ENCODE measurements around the gene BORCS8. TPM values are rescaled to one million over a fixed set of nuclear protein-coding genes. Genes with fewer than 3 reads are reported as not detected.

The BORCS8 gene
- total and polyA plus RNA-seq, 3 donors from 2014 or later, result 17.7 to 36.6 (median 25.7) TPM

DNA sequence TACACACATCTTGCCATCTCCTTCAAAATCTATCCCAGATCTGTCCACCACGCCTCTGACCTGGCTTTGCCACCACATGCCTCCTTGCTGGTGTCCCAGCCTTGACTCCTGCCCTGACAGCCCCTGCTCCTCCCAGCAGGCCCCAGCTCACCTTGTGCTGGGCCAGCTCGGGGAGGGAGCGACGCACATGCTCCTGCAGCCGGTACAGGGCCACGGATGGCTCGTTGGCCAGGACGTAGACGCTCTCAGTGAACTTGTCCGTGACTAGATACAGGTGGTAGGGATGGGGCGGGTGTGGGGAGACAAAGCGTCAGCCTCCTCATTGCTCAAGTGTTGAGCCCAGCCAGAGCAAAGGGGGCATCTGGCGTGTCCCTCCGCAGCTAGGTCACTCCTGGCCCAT lies 5.2 kb downstream of the BORCS8 start:
- no peaks in the 10 kb centered on the region for H3K36me3 ChIP-seq (ENCODE audit: low read depth, missing control alignments)
- H3K4me3 ChIP-seq, result no peak overlapping the region
- H3K9me3 ChIP-seq, result no peaks in the 10 kb centered on the region
- intact Hi-C loops (cut with DNase I; ENCODE audit: low total_unique reads), result no loop called here
- no peak overlapping the region for H3K27ac ChIP-seq
- no peaks in the 10 kb centered on the region for H3K27me3 ChIP-seq
- 90 to 92% methylated on average over 13 to 14 of the region's 14 CpGs for WGBS, 2 donors
- TF ChIP-seq POLR2A (IDR thresholded peaks at IDR 0.05), result no peak
- TF ChIP-seq, protein P1, sequence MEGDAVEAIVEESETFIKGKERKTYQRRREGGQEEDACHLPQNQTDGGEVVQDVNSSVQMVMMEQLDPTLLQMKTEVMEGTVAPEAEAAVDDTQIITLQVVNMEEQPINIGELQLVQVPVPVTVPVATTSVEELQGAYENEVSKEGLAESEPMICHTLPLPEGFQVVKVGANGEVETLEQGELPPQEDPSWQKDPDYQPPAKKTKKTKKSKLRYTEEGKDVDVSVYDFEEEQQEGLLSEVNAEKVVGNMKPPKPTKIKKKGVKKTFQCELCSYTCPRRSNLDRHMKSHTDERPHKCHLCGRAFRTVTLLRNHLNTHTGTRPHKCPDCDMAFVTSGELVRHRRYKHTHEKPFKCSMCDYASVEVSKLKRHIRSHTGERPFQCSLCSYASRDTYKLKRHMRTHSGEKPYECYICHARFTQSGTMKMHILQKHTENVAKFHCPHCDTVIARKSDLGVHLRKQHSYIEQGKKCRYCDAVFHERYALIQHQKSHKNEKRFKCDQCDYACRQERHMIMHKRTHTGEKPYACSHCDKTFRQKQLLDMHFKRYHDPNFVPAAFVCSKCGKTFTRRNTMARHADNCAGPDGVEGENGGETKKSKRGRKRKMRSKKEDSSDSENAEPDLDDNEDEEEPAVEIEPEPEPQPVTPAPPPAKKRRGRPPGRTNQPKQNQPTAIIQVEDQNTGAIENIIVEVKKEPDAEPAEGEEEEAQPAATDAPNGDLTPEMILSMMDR (IDR thresholded peaks at IDR 0.05), result no peak
- no peak for DNase-seq
- peaks cover 8% of the 10 kb centered on the region for H3K4me1 ChIP-seq

DNA sequence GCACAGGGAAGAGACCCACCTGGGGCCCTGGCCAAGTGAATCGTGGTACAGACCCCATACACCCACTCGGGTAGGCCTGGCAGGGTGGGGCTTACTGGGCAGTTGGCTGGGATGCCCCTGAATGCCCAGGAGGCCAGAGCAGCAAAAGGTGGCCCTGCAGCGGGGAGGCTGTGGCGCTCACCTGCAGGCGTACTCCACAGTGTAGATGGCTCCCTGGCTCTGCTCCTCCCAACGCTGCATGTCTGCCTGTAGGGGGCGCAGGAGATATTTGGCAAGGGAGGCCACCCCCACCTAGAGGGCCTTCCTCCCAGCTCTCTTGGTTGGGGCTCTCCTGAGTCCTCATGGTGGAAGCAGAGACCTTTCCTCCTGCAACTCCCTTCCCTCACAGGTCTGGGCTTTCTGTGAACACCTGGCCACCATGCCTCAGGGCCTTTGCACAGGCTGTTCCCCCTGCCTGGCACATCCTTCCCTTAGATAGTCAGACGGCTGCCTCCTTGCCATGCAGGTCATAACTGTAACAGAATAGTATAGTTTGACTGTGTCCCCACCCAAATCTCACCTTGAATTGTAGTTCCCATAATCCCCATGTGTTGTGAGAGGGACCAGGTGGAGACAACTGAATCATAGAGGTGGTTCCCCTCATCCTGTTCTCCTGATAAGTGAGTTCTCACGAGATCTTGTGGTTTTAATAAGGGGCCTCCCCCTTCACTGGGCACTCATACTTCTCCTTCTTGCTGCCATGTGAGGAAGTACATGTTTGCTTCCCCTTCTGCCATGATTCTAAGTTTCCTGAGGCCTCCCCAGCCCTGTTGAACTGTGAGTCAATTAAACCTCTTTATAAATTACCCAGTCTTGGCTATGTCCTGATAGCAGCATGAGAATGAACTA lies 5.9 kb downstream of the BORCS8 start:
- DNase-seq, result peak; percentile 23
- intact Hi-C loops (cut with DNase I; ENCODE audit: low total_unique reads), result no loop called here
- Histone ChIP-seq H3K4me3 (no peak overlapping the region), H3K27ac (no peak overlapping the region), H3K9me3 (no peaks in the 10 kb centered on the region), H3K27me3 (no peaks in the 10 kb centered on the region), H3K4me1 (peaks cover 5% of the 10 kb centered on the region), H3K36me3 (ENCODE audit: low read depth, missing control alignments) (no peaks in the 10 kb centered on the region)
- TF ChIP-seq, protein P1 (IDR thresholded peaks at IDR 0.05), result peak in 2 of 3 experiments; percentile 13 to 34
- TF ChIP-seq POLR2A (IDR thresholded peaks at IDR 0.05), result no peak
- 73 to 92% methylated on average over 2 to 9 of the region's 9 CpGs for WGBS, 2 donors

DNA sequence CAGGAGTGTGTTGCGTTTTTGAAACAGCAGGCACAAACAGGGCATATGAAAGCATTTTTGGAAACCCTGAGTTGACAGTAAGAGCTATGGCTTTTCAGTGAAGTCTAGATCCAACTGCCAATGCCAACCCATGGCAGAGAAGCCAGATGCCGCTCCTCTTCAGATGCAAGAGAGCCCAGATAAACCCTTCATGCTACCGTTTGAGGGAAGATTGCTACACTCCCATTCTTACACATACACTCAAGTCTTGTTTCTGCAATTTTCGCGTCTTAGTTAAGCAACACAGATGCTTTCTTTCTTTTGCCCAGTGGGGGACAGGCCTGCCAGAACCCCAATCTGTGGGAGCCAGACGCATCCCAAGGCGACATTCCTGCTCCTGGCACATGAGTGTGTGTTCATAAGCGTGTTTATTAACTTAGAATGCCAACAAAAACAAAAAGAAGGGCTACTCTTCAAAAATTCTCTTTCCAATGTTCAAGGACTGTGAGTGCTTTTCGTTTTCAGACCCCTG lies 10.4 kb downstream of the BORCS8 start:
- no peak for TF ChIP-seq POLR2A (IDR thresholded peaks at IDR 0.05)
- TF ChIP-seq, protein P1 (IDR thresholded peaks at IDR 0.05), result no peak
- H3K9me3 ChIP-seq, result no peaks in the 10 kb centered on the region
- H3K27ac ChIP-seq, result no peak overlapping the region
- WGBS, 2 donors, result 79 to 85% methylated on average over 9 of the region's 9 CpGs
- no peaks in the 10 kb centered on the region for H3K27me3 ChIP-seq
- intact Hi-C loops (cut with DNase I; ENCODE audit: low total_unique reads), result no loop called here
- H3K4me3 ChIP-seq, result no peak overlapping the region
- H3K36me3 ChIP-seq (ENCODE audit: low read depth, missing control alignments), result no peaks in the 10 kb centered on the region
- DNase-seq, result no peak
- no peaks in the 10 kb centered on the region for H3K4me1 ChIP-seq

DNA sequence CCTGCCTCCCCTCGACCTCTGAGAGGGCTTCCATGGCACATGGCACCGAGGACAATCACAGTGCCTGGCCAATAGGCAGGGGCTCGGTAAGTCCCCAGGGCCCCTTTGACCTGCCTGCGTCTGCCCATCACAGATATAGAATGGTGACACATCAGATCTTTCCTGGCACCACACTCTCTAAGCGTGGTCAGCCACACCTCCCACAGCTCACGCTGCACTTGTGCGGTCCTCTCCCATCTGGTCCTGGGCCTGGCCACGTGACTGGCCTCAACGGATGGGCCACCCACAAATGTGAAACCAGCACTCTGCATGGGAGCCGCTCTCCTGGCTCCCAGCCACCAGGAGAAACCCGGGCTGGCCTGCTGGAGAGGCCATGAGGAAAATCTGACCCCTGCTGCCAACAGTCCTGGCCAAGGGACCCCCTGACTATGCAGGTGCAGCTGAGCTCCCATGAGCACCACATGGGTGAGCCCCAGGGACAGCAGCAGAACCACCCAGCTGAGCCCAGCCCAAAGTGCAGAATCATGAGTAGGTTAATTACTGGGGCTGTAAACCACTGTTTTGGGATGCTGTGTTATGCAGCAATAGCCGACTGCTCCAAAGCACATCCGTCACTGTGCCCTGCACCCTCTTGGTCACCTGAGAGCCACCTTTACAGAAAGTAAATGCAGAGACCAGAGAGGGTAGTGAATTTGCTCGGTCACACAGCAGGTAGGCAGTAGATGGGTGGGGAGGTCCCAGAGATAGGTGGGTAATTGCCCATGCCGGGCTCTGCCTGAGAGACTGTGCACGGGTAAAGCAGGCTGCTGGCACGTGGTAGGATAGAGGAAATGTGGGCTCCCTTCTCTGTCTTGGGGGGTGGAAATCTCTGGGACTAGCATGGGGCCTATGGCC lies 12.2 kb downstream of the BORCS8 start:
- intact Hi-C loops (cut with DNase I; ENCODE audit: low total_unique reads), result no loop called here
- Histone ChIP-seq H3K27ac (no peak overlapping the region), H3K9me3 (no peaks in the 10 kb centered on the region), H3K4me3 (no peak overlapping the region), H3K27me3 (no peaks in the 10 kb centered on the region), H3K4me1 (no peaks in the 10 kb centered on the region), H3K36me3 (ENCODE audit: low read depth, missing control alignments) (no peaks in the 10 kb centered on the region)
- WGBS, 2 donors, result 86 to 93% methylated on average over 8 to 16 of the region's 17 CpGs
- no peak for DNase-seq
- no peak for TF ChIP-seq POLR2A (IDR thresholded peaks at IDR 0.05)
- TF ChIP-seq, protein P1 (IDR thresholded peaks at IDR 0.05), result no peak

All from testis (tissue), 3 donors.